Measurements from ENCODE around the gene PLEKHA5.

PLEKHA5 gene

DNA sequence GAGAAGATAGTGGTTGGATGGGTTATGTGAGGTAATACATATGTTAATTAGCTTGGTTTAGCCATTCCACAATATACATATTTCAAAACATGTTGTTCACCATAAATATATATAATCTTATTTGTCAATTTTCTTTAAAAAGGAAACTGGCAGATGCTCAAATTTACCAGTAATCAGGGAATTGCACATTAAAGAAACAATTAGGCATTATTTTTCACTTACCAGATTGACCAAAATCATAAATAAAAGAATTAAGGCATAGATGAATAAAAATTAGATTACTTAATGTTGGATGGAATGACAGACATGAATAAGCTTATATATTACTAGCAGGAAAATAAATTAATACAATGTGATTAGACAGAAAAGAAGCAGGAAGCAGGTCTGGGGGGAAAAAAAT, 147.2 kb downstream of the PLEKHA5 start:
- no peaks in the 10 kb centered on the region for H3K27me3 ChIP-seq (ENCODE audit: control insufficient read depth, insufficient read depth, low read length)
- no peaks in the 10 kb centered on the region for H3K4me1 ChIP-seq (ENCODE audit: control insufficient read depth, insufficient read depth, low read length)
- H3K9ac ChIP-seq (ENCODE audit: low read length), result no peak overlapping the region
- no peak overlapping the region for H3K4me3 ChIP-seq (ENCODE audit: low read depth, low read length)
- H3K36me3 ChIP-seq (ENCODE audit: control insufficient read depth, insufficient read depth, low read length), result peaks cover 49% of the 10 kb centered on the region
- H3K9me3 ChIP-seq (ENCODE audit: control insufficient read depth, insufficient read depth, low read depth, low read length), result no peaks in the 10 kb centered on the region
- no peak overlapping the region for H3K27ac ChIP-seq (ENCODE audit: low read depth, low read length)

DNA sequence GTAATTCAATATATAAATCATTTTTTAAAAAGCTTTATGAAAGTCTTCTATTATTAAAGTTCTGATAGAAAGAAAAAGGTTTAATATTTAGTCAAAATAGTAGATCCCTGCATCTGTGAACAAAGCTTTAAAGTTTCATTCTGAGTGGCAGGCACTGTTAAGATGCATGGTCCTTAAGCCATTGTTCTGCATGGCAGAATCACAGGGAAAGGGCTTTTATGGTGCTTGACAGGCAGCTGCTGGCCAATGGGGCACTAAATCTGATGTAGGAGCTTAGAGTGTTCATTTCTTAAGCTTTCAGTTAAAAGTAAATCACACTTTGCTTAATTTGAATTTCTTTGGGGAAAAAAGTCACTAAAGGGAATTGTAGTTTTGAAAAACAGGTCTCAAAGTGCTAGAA, 148.2 kb downstream of the PLEKHA5 start:
- H3K9me3 ChIP-seq (ENCODE audit: control insufficient read depth, insufficient read depth, low read depth, low read length), result no peaks in the 10 kb centered on the region
- H3K4me3 ChIP-seq (ENCODE audit: low read depth, low read length), result no peak overlapping the region
- H3K36me3 ChIP-seq (ENCODE audit: control insufficient read depth, insufficient read depth, low read length), result peaks cover 44% of the 10 kb centered on the region
- no peak overlapping the region for H3K27ac ChIP-seq (ENCODE audit: low read depth, low read length)
- no peaks in the 10 kb centered on the region for H3K4me1 ChIP-seq (ENCODE audit: control insufficient read depth, insufficient read depth, low read length)
- no peak overlapping the region for H3K9ac ChIP-seq (ENCODE audit: low read length)
- no peaks in the 10 kb centered on the region for H3K27me3 ChIP-seq (ENCODE audit: control insufficient read depth, insufficient read depth, low read length)

DNA sequence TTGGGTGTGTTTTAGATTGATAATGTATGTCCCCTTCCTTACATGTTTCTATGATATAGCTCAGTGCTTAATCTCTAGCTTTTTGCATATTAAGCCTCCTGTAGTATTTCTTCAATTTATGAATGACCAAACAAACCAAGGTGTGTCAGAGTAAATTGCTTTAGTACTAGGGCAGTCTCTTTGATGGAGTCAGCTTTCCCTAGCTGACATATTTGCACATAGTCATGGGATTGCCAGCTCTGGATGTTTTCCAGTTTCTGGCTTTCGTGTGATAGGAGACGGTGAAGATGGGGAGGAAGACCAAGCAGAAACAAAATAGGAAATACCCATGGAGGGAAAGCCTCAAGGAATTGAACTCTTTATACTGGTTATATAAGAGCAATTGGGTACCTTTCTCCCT, 148.9 kb downstream of the PLEKHA5 start:
- H3K36me3 ChIP-seq (ENCODE audit: control insufficient read depth, insufficient read depth, low read length), result peaks cover 46% of the 10 kb centered on the region
- no peak overlapping the region for H3K9ac ChIP-seq (ENCODE audit: low read length)
- no peaks in the 10 kb centered on the region for H3K9me3 ChIP-seq (ENCODE audit: control insufficient read depth, insufficient read depth, low read depth, low read length)
- no peaks in the 10 kb centered on the region for H3K27me3 ChIP-seq (ENCODE audit: control insufficient read depth, insufficient read depth, low read length)
- H3K27ac ChIP-seq (ENCODE audit: low read depth, low read length), result no peak overlapping the region
- no peak overlapping the region for H3K4me3 ChIP-seq (ENCODE audit: low read depth, low read length)
- H3K4me1 ChIP-seq (ENCODE audit: control insufficient read depth, insufficient read depth, low read length), result no peaks in the 10 kb centered on the region

DNA sequence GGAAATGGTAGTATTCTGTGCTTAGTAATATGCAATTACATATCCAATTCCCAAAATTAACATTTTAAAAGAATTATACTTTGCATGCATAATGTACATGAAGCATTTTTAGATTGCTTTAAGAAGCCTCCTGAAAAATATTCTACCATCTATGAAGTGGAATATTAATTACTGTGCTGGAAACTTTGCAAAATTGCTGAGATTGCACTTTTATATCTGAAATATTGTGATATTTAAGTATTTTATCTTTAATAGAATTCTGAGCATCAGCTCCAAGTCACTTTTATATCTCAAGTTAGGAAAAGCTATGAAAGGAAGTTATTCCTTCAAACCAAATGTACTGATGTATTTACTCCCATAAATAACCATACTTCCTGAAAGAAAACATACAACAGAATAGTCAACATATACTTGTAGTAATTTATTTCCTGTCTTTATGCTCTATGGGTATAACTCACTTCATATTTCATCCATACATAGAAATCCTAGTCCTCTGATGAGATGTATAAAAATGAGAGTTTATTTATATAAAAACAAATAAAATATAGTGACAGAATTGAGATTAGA, 152.7 kb downstream of the PLEKHA5 start:
- Histone ChIP-seq H3K27me3 (ENCODE audit: control insufficient read depth, insufficient read depth, low read length) (no peaks in the 10 kb centered on the region), H3K9ac (ENCODE audit: low read length) (no peak overlapping the region), H3K4me1 (ENCODE audit: control insufficient read depth, insufficient read depth, low read length) (no peaks in the 10 kb centered on the region), H3K9me3 (ENCODE audit: control insufficient read depth, insufficient read depth, low read depth, low read length) (no peaks in the 10 kb centered on the region), H3K4me3 (ENCODE audit: low read depth, low read length) (no peak overlapping the region), H3K27ac (ENCODE audit: low read depth, low read length) (no peak overlapping the region), H3K36me3 (ENCODE audit: control insufficient read depth, insufficient read depth, low read length) (peaks cover 45% of the 10 kb centered on the region)

DNA sequence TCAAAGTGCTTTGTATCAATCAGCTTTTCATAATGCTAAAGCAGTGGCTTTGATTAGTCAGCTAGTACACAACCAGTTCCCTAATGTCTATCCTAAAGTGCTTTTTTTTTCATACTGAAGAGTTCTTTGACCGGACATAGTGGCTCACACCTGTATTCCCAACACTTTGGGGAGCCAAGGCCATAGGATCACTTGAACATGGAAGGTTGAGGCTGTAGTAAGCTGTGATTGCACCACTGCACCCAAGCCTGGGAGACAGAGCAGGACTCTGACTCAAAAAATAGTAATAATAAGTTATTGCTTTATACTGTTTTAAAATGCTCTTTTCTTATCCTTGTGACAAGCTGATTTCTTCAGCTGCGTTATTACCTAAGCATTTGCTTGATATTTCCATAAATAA, 155.1 kb downstream of the PLEKHA5 start:
- no peak overlapping the region for H3K9ac ChIP-seq (ENCODE audit: low read length)
- H3K27me3 ChIP-seq (ENCODE audit: control insufficient read depth, insufficient read depth, low read length), result no peaks in the 10 kb centered on the region
- H3K36me3 ChIP-seq (ENCODE audit: control insufficient read depth, insufficient read depth, low read length), result peaks cover 47% of the 10 kb centered on the region
- H3K4me1 ChIP-seq (ENCODE audit: control insufficient read depth, insufficient read depth, low read length), result peaks cover 3% of the 10 kb centered on the region; the same call in 1 of the 2 replicates
- H3K9me3 ChIP-seq (ENCODE audit: control insufficient read depth, insufficient read depth, low read depth, low read length), result no peaks in the 10 kb centered on the region
- H3K4me3 ChIP-seq (ENCODE audit: low read depth, low read length), result no peak overlapping the region
- no peak overlapping the region for H3K27ac ChIP-seq (ENCODE audit: low read depth, low read length)

DNA sequence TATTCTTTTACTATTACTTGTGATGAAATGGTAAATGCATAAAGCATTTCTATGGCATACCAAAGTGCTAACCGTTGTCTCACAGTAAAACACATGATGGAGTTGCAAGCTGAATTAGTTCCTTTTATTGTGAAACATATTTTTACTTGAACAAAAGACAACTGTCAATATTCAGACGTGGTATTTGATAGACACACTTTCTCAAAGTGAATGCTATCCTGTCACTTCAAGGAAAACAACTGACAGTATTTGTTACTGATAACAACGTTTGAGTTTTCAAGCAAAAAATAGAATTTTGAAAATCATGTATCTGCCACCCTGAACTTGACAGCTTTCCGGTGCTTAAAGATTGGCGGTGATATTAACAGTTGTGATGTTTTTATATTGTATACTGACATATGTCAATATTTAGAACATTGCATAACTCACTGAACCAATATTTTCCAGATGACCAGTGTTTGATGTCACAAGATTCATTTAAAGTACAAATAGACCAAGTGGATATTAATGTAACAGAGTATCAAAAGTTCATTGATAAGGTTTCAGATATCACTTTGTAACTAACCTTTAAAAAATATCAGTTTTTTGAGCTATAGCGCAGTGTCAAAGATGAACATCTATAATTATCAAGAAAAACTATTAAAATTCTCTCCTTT, 156.4 kb downstream of the PLEKHA5 start:
- Histone ChIP-seq H3K9me3 (ENCODE audit: control insufficient read depth, insufficient read depth, low read depth, low read length) (no peaks in the 10 kb centered on the region), H3K9ac (ENCODE audit: low read length) (no peak overlapping the region), H3K36me3 (ENCODE audit: control insufficient read depth, insufficient read depth, low read length) (peaks cover 46% of the 10 kb centered on the region)

DNA sequence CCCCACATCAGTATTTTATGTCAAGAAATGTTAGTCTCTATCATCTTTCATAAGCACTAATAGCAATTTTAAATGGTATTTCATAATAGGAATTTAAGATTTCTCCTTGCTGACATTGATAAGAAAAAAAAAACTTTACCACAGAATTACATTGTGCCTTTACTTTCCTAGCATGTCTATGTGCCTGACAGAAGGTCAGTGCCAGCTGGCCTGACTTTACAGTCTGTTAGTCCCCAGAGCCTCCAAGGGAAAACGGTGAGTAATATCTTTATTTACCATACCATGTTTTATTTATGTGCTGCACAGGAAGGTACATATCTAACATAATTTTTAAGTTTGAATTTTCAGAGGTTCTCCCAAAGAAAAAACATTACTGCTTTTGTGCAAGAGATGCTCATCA, 157.8 kb downstream of the PLEKHA5 start:
- Histone ChIP-seq H3K27ac (ENCODE audit: low read depth, low read length) (no peak overlapping the region), H3K4me3 (ENCODE audit: low read depth, low read length) (no peak overlapping the region), H3K9ac (ENCODE audit: low read length) (no peak overlapping the region), H3K4me1 (ENCODE audit: control insufficient read depth, insufficient read depth, low read length) (peaks cover 3% of the 10 kb centered on the region; the same call in 1 of the 2 replicates), H3K9me3 (ENCODE audit: control insufficient read depth, insufficient read depth, low read depth, low read length) (no peaks in the 10 kb centered on the region), H3K36me3 (ENCODE audit: control insufficient read depth, insufficient read depth, low read length) (peaks cover 50% of the 10 kb centered on the region), H3K27me3 (ENCODE audit: control insufficient read depth, insufficient read depth, low read length) (no peaks in the 10 kb centered on the region)

More for the DNA sequence above, 156.4 kb downstream of the PLEKHA5 start:
- H3K27ac ChIP-seq (ENCODE audit: low read depth, low read length), result no peak overlapping the region
- H3K4me3 ChIP-seq (ENCODE audit: low read depth, low read length), result no peak overlapping the region
- peaks cover 3% of the 10 kb centered on the region; the same call in 1 of the 2 replicates for H3K4me1 ChIP-seq (ENCODE audit: control insufficient read depth, insufficient read depth, low read length)
- no peaks in the 10 kb centered on the region for H3K27me3 ChIP-seq (ENCODE audit: control insufficient read depth, insufficient read depth, low read length)

DNA sequence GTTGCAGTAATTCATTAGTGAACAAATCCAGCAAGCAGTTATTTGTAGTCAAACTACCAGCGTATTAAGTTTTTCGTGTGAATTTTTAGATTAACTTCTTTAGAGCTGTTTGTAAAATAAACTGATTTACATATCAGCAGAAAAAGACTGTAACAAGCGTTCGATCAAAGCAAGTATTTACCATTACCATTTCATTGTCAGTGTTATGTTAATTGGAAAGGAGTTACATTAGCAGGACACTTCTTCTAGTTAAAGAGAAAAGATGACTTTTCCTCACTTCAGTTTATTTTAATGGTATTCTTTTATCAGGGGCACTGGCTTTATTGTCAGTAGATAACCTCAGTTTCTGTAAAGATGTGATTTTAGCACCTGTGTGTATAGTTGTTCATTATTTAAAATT, 158.6 kb downstream of the PLEKHA5 start:
- H3K36me3 ChIP-seq (ENCODE audit: control insufficient read depth, insufficient read depth, low read length), result peaks cover 51% of the 10 kb centered on the region
- no peak overlapping the region for H3K9ac ChIP-seq (ENCODE audit: low read length)
- no peaks in the 10 kb centered on the region for H3K9me3 ChIP-seq (ENCODE audit: control insufficient read depth, insufficient read depth, low read depth, low read length)
- no peak overlapping the region for H3K4me3 ChIP-seq (ENCODE audit: low read depth, low read length)
- H3K27me3 ChIP-seq (ENCODE audit: control insufficient read depth, insufficient read depth, low read length), result no peaks in the 10 kb centered on the region
- no peak overlapping the region for H3K27ac ChIP-seq (ENCODE audit: low read depth, low read length)
- H3K4me1 ChIP-seq (ENCODE audit: control insufficient read depth, insufficient read depth, low read length), result peaks cover 3% of the 10 kb centered on the region; the same call in 1 of the 2 replicates

DNA sequence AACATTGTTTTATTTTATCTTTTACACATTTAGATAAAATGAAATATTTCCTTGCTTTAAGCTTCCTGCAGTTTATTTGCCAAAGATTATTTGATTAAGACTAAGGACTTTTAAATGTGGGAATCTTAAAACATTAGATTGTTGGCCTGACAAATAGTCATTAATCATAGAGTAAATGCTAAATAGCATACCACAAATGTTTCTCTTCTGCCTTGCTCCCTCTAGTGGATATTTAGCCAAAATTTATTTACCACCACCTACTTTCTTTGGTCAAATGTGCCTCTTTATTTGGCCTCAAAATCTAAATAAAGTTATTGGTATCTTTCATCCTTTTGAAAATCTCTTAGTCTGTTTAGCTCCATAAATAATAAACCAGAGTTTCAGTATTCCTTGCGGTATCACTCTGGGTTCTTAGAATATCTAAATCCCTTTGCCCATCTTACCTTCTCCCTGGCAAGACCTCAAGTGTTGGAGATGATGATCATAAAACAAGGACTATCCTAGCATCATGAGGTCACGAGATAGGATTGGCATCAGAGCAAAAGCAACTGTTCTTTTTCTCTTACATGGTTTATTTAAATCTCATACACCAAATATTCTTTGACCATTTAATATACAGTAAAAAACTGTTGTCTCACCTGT, 159.2 kb downstream of the PLEKHA5 start:
- H3K27ac ChIP-seq (ENCODE audit: low read depth, low read length), result no peak overlapping the region
- no peak overlapping the region for H3K9ac ChIP-seq (ENCODE audit: low read length)
- no peaks in the 10 kb centered on the region for H3K27me3 ChIP-seq (ENCODE audit: control insufficient read depth, insufficient read depth, low read length)
- H3K4me3 ChIP-seq (ENCODE audit: low read depth, low read length), result no peak overlapping the region
- H3K36me3 ChIP-seq (ENCODE audit: control insufficient read depth, insufficient read depth, low read length), result peaks cover 46% of the 10 kb centered on the region
- peaks cover 3% of the 10 kb centered on the region; the same call in 1 of the 2 replicates for H3K4me1 ChIP-seq (ENCODE audit: control insufficient read depth, insufficient read depth, low read length)
- no peaks in the 10 kb centered on the region for H3K9me3 ChIP-seq (ENCODE audit: control insufficient read depth, insufficient read depth, low read depth, low read length)

DNA sequence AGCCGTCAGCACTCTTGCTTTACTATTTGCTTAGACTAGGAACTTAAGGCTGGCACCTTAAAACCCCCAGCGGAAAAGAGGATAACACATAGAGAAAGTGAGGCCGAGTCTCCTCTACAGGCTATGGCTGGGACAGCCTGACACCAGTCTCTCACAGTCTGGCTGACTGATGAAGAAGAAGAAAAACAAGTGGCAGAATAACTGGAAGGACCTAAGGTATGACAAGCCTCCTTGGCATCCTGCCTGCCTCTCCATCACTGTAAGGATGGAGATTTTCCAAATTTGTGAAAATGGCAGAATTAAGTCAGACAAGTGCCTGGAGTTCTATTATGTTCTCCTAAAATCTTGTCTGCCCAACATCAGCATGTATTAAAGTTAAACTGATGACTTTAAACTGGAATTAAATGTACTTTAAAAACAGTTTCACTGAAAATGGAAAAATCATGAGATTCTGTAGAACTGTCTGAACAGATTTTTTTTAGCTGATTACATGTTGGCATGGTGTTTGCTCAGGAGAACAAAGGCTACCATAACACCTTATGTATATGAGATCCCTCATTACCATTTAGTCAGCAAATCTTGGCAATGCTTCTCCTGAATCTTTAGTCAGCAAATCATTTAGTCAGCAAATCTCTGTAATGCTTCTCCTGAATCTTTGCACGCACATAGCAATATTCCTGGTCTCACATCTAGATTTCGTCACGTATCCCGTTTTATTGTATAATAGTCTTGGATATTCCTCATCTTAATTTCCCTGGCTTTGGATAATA, 169.5 kb downstream of the PLEKHA5 start:
- peaks cover 38% of the 10 kb centered on the region for H3K36me3 ChIP-seq (ENCODE audit: control insufficient read depth, insufficient read depth, low read length)
- no peak overlapping the region for H3K4me3 ChIP-seq (ENCODE audit: low read depth, low read length)
- no peaks in the 10 kb centered on the region for H3K4me1 ChIP-seq (ENCODE audit: control insufficient read depth, insufficient read depth, low read length)
- no peaks in the 10 kb centered on the region for H3K9me3 ChIP-seq (ENCODE audit: control insufficient read depth, insufficient read depth, low read depth, low read length)
- no peak overlapping the region for H3K9ac ChIP-seq (ENCODE audit: low read length)
- no peaks in the 10 kb centered on the region for H3K27me3 ChIP-seq (ENCODE audit: control insufficient read depth, insufficient read depth, low read length)
- no peak overlapping the region for H3K27ac ChIP-seq (ENCODE audit: low read depth, low read length)

DNA sequence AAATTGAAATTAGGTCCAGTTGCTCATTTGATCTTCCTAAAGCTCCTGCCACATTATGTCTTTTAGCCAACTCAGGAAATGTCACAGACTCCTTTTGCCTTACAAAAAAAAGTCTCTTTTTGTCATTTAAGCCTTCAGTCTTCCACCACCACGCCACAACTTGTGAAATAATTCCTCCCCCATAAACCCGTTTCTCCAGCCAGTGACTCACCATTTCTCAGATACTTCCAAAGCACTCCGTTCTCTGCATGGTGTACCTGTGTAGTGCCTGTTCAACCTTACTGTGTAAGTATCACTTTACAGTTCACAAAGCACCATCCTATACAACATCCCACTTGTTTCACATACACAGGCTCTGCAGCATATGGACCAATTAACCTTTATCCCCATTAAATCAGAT, 170.2 kb downstream of the PLEKHA5 start:
- H3K27ac ChIP-seq (ENCODE audit: low read depth, low read length), result no peak overlapping the region

More for the DNA sequence above, 170.2 kb downstream of the PLEKHA5 start:
- Histone ChIP-seq H3K27me3 (ENCODE audit: control insufficient read depth, insufficient read depth, low read length) (no peaks in the 10 kb centered on the region), H3K36me3 (ENCODE audit: control insufficient read depth, insufficient read depth, low read length) (peaks cover 34% of the 10 kb centered on the region), H3K4me3 (ENCODE audit: low read depth, low read length) (no peak overlapping the region), H3K9ac (ENCODE audit: low read length) (no peak overlapping the region), H3K4me1 (ENCODE audit: control insufficient read depth, insufficient read depth, low read length) (no peaks in the 10 kb centered on the region), H3K9me3 (ENCODE audit: control insufficient read depth, insufficient read depth, low read depth, low read length) (no peaks in the 10 kb centered on the region)
